Spleen (tissue), 11 donors: Measurements from ENCODE around the gene PGP. TPM values are rescaled to one million over a fixed set of nuclear protein-coding genes. Genes with fewer than 3 reads are reported as not detected.

Experiments
- DNase-seq: peaks from one replicate; pipeline ENCODE4 v3.0.0-alpha.2; 2020
- H3K27ac ChIP-seq, 8 donors: fragments of 200-600 bp; sonication (generic) in 7 of 8; 1 replicate in 4 of 8; 2 replicates in 4 of 8; pipeline versions ENCODE4 v1.5.0 to v1.8.0; 2016 to 2021; ENCODE audit warnings: inconsistent platforms in 4 of 8, mild to moderate bottlenecking in 4 of 8, moderate library complexity in 1 of 8
- H3K27me3 ChIP-seq, 7 donors: fragments of 200-600 bp; sonication (generic) in 6 of 7; replicated peaks in 1 of 7; 1 replicate in 4 of 7; 2 replicates in 3 of 7; pipeline versions ENCODE4 v1.5.0 to v1.8.0; 2016 to 2021; ENCODE audit warnings: inconsistent platforms in 3 of 7, mild to moderate bottlenecking in 1 of 7
- H3K36me3 ChIP-seq, 6 donors: fragments of 200-600 bp; sonication (generic) in 5 of 6; 1 replicate in 4 of 6; 2 replicates in 2 of 6; pipeline versions ENCODE4 v1.5.0 to v1.8.0; 2016 to 2021; ENCODE audit warnings: inconsistent platforms in 2 of 6
- H3K4me1 ChIP-seq, 6 donors: fragments of 200-600 bp; sonication (generic) in 5 of 6; 1 replicate in 3 of 6; 2 replicates in 3 of 6; pipeline versions ENCODE4 v1.5.0 to v1.8.0; 2016 to 2021; ENCODE audit warnings: inconsistent platforms in 3 of 6
- H3K4me3 ChIP-seq, 8 donors: fragments of 200-600 bp; sonication (generic) in 7 of 8; 1 replicate in 4 of 8; 2 replicates in 4 of 8; pipeline versions ENCODE4 v1.5.0 to v1.8.0; 2016 to 2021; ENCODE audit warnings: inconsistent platforms in 4 of 8, mild to moderate bottlenecking in 4 of 8, moderate library complexity in 2 of 8
- H3K9me3 ChIP-seq, 8 donors: fragments of 200-600 bp; sonication (generic) in 7 of 8; 1 replicate in 4 of 8; 2 replicates in 4 of 8; pipeline versions ENCODE4 v1.5.0 to v1.8.0; 2016 to 2021; ENCODE audit warnings: inconsistent platforms in 4 of 8
- CTCF ChIP-seq, 11 experiments: fragments of 200-600 bp in 7 of 11; fragments of 450-650 bp in 4 of 11; sonication (generic) in 4 of 11; IDR thresholded peaks in 8 of 11; conservative IDR thresholded peaks in 3 of 11; 1 replicate in 7 of 11; 2 replicates in 4 of 11; pipeline versions ENCODE4 v1.4.0 to v1.8.0; 2016 to 2021; ENCODE audit warnings: antibody characterized with exemption in 11 of 11, inconsistent platforms in 4 of 11, mild to moderate bottlenecking in 1 of 11
- POLR2A ChIP-seq, 3 donors: fragments of 450-650 bp; IDR thresholded peaks; one replicate each; pipeline ENCODE4 v1.5.1; 2017; ENCODE audit warnings: antibody characterized with exemption in 3 of 3, mild to moderate bottlenecking in 1 of 3
- POLR2AphosphoS5 ChIP-seq, 3 donors: sonication (generic); formaldehyde crosslinking; IDR thresholded peaks; one replicate each; pipeline ENCODE4 v1.5.1; 2017; ENCODE audit warnings: antibody characterized with exemption in 3 of 3
- WGBS, 5 donors: extraction: QIAGEN DNeasy Blood & Tissue Kit in 3 of 5; methylation state at CpG; one replicate each; pipeline versions ENCODE4 v1.1.5 to v1.1.7; 2013 to 2018; 5-methylcytosine and 5-hydroxymethylcytosine counted together
- intact Hi-C: fragments of 100-400 bp; cut with DNase I; formaldehyde crosslinking; loops from one replicate; pipeline ENCODE4 v1.15.0; 2023; ENCODE audit warnings: low total_unique reads
- polyA plus RNA-seq, 3 donors: library from polyadenylated mRNA; stranded (reverse); fragments of 200-250 nt; gene quantifications; one replicate each; pipeline ENCODE4 v1.2.1, GENCODE V29; 2013
- total RNA-seq, 7 donors: library from RNA; depleted of rRNA in 3 of 7; stranded (reverse); fragments of >200 nt in 3 of 7; fragmentation: NEBNext Ultra II Directional in 4 of 7; extraction: Animal tissue kit (Norgen Biotek cat#: 25700) in 4 of 7; gene quantifications; one replicate each; pipeline versions ENCODE4 v1.1.0 to v1.2.1, GENCODE V29; 2016 to 2021
- donor health status: healthy with polysubstance abuse.
- donor health status: DM: no; HTN: no; CAD: no; lungs with moderate emphysema.
- donor health status: DM: no; HTN: no; CAD: no.
- donor health status: Bipolar disorder and iron deficiency.
- donor health status: healthy.
- donor health status: DM: no; HTN: no; CAD: no.
- donor health status: DM: yes; HTN: yes; CAD: no.

Gene PGP
- total and polyA plus RNA-seq, 10 donors, result 9.3 to 20.2 (median 13.7) TPM

GRCh38 chr16:2173366-2173765 is 41.3 kb downstream of the PGP start:
- no peak for DNase-seq
- TF ChIP-seq POLR2AphosphoS5 (IDR thresholded peaks at IDR 0.05), result peak in 1 of 3 donors; percentile 10
- TF ChIP-seq POLR2A (IDR thresholded peaks at IDR 0.05), result no peak
- peaks cover 4 to 100% (median 87%) of the 10 kb centered on the region in 6 donors for H3K36me3 ChIP-seq
- intact Hi-C loops, result no loop called here
- peaks cover 4 to 62% (median 28%) of the 10 kb centered on the region in 6 donors for H3K4me1 ChIP-seq
- peaks cover 0 to 2% (median 0%) of the 10 kb centered on the region in 8 donors for H3K9me3 ChIP-seq
- no peaks in the 10 kb centered on the region for H3K27me3 ChIP-seq
- H3K4me3 ChIP-seq, result no peak overlapping the region
- no peak overlapping the region for H3K27ac ChIP-seq
- WGBS, 5 donors, result 86 to 98% (median 92%) methylated on average over 13 to 14 of the region's 14 CpGs

- H3K36me3 ChIP-seq, result peaks cover 4 to 100% (median 90%) of the 10 kb centered on the region in 6 donors
- H3K27me3 ChIP-seq, result no peaks in the 10 kb centered on the region
- no peak for DNase-seq
- H3K9me3 ChIP-seq, result no peaks in the 10 kb centered on the region
- no peak overlapping the region for H3K4me3 ChIP-seq
- H3K4me1 ChIP-seq, result peaks cover 4 to 66% (median 31%) of the 10 kb centered on the region in 6 donors
- intact Hi-C loops, result no loop called here
- H3K27ac ChIP-seq, result no peak overlapping the region
- TF ChIP-seq CTCF (IDR thresholded peaks at IDR 0.05 in 8 of 11, conservative IDR thresholded peaks at IDR 0.05 in 3 of 11) (no peak), POLR2A (IDR thresholded peaks at IDR 0.05) (no peak), POLR2AphosphoS5 (IDR thresholded peaks at IDR 0.05) (no peak)
- WGBS, 5 donors, result 89 to 96% (median 92%) methylated on average over 28 to 29 of the region's 29 CpGs
These were observed 41.8 kb downstream of the PGP start for GRCh38 chr16:2172688-2173335.

GRCh38 chr16:2171601-2172178 is 43.0 kb downstream of the PGP start:
- Histone ChIP-seq H3K27me3 (no peaks in the 10 kb centered on the region), H3K27ac (peak overlapping the region in 4 of 8 donors; percentile 78 to 81 (median 81)), H3K4me1 (peaks cover 4 to 77% (median 34%) of the 10 kb centered on the region in 6 donors), H3K4me3 (peak overlapping the region in 5 of 8 donors; percentile 25 to 67 (median 42)), H3K36me3 (peaks cover 4 to 100% (median 88%) of the 10 kb centered on the region in 6 donors), H3K9me3 (no peaks in the 10 kb centered on the region)
- TF ChIP-seq POLR2AphosphoS5 (IDR thresholded peaks at IDR 0.05), result peak in 1 of 3 donors; percentile 19
- no peak for TF ChIP-seq CTCF (IDR thresholded peaks at IDR 0.05 in 8 of 11, conservative IDR thresholded peaks at IDR 0.05 in 3 of 11)
- 88 to 98% (median 91%) methylated on average over 15 to 28 of the region's 28 CpGs for WGBS, 5 donors
- no peak for DNase-seq
- intact Hi-C loops, result no loop called here

- TF ChIP-seq CTCF (IDR thresholded peaks at IDR 0.05 in 8 of 11, conservative IDR thresholded peaks at IDR 0.05 in 3 of 11), result no peak
- TF ChIP-seq POLR2AphosphoS5 (IDR thresholded peaks at IDR 0.05), result peak in 1 of 3 donors; percentile 36
- intact Hi-C loops, result no loop called here
- Histone ChIP-seq H3K9me3 (no peaks in the 10 kb centered on the region), H3K27me3 (no peaks in the 10 kb centered on the region), H3K4me1 (peaks cover 4 to 79% (median 34%) of the 10 kb centered on the region in 6 donors), H3K4me3 (peak overlapping the region in 7 of 8 donors; percentile 25 to 67 (median 39)), H3K36me3 (peaks cover 2 to 100% (median 88%) of the 10 kb centered on the region in 6 donors), H3K27ac (peak overlapping the region; percentile 0 to 81 (median 76))
- DNase-seq, result no peak
- WGBS, 5 donors, result 75 to 89% (median 83%) methylated on average over 24 to 47 of the region's 47 CpGs
These were observed 43.8 kb downstream of the PGP start for GRCh38 chr16:2170587-2171435.
